Neural crest cell (in vitro differentiated cells): ENCODE data around the gene CAV2. TPM values are rescaled to one million over a fixed set of nuclear protein-coding genes. Genes with fewer than 3 reads are reported as not detected.

ENCODE experiments used
- DNase-seq: peaks from one replicate; pipeline ENCODE4 v3.0.0; 2021; ENCODE audit warnings: low read depth, mixed read lengths, low spot score
- H3K27ac Mint-ChIP-seq: one replicate; pipeline ENCODE4 v1.8.0; 2021; ENCODE audit warnings: mild to moderate bottlenecking, mixed read lengths; ENCODE audit not compliant: unreplicated experiment
- H3K27me3 Mint-ChIP-seq: 2 replicates; pipeline ENCODE4 v1.8.0; 2021; ENCODE audit warnings: low read depth, mild to moderate bottlenecking, mixed read lengths
- H3K36me3 Mint-ChIP-seq: 2 replicates; pipeline ENCODE4 v1.8.0; 2021; ENCODE audit warnings: low read depth, mild to moderate bottlenecking, mixed read lengths
- H3K4me1 Mint-ChIP-seq: 2 replicates; pipeline ENCODE4 v1.8.0; 2021; ENCODE audit warnings: mixed read lengths
- H3K4me3 Mint-ChIP-seq: one replicate; pipeline ENCODE4 v1.8.0; 2021; ENCODE audit warnings: mild to moderate bottlenecking, mixed read lengths
- H3K9me3 Mint-ChIP-seq: 2 replicates; pipeline ENCODE4 v1.8.0; 2021; ENCODE audit warnings: mixed read lengths
- total RNA-seq: library from RNA; stranded (reverse); gene quantifications from 2 replicates; pipeline ENCODE4 v1.2.1, GENCODE V29; 2021
- TF ChIP-seq, protein P1 (sequence below): fragments of 200-600 bp; sonication (generic); conservative IDR thresholded peaks from 2 replicates; pipeline ENCODE4 v1.5.0; 2021; ENCODE audit warnings: antibody characterized with exemption, mild to moderate bottlenecking

Gene CAV2
- total RNA-seq, 1 donor from 2014 or later, result 1.9 TPM

DNA sequence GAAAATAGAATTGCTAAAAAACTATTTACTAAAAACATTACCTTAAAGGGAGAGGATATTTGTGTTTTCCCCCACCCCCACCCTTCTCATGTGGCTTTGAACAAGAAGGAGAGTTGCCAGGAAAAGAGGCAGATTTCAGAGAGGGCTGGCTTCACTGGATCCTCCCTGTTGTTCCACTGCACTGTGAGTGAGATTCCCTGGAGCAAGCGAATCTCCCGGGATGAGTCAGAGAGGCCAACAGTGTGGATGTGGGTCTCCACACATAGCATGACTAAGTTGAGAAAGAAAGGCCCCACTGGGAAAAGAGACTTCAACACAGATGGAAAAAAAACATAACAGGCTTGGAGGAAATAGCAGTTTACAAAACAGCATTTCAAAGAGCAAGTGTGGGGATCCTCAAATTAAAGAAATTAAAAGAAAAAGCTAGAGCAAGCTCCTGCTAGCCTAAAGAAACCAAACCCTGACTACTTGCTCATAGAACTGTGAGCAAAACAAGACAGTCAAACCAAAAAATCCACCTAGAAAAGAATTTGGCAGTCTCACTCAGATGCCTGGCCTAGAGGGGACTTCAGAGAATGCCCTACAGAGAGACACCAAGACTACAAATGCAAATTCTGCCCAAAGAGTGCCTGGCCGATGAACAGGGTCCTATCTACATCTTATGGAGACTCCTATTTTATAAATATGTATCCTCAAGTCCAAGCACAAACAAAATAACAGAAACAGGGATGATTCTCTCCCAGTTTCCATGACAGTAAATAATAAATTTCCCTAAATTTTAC lies 28.7 kb downstream of the CAV2 start:
- Mint-ChIP-seq H3K9me3 (no peaks in the 10 kb centered on the region), H3K36me3 (no peaks in the 10 kb centered on the region), H3K4me3 (peak overlapping the region; percentile 90), H3K27ac (no peak overlapping the region), H3K27me3 (peaks cover 59% of the 10 kb centered on the region), H3K4me1 (peaks cover 38% of the 10 kb centered on the region)
- DNase-seq, result no peak
- TF ChIP-seq, protein P1, sequence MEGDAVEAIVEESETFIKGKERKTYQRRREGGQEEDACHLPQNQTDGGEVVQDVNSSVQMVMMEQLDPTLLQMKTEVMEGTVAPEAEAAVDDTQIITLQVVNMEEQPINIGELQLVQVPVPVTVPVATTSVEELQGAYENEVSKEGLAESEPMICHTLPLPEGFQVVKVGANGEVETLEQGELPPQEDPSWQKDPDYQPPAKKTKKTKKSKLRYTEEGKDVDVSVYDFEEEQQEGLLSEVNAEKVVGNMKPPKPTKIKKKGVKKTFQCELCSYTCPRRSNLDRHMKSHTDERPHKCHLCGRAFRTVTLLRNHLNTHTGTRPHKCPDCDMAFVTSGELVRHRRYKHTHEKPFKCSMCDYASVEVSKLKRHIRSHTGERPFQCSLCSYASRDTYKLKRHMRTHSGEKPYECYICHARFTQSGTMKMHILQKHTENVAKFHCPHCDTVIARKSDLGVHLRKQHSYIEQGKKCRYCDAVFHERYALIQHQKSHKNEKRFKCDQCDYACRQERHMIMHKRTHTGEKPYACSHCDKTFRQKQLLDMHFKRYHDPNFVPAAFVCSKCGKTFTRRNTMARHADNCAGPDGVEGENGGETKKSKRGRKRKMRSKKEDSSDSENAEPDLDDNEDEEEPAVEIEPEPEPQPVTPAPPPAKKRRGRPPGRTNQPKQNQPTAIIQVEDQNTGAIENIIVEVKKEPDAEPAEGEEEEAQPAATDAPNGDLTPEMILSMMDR, result no peak

DNA sequence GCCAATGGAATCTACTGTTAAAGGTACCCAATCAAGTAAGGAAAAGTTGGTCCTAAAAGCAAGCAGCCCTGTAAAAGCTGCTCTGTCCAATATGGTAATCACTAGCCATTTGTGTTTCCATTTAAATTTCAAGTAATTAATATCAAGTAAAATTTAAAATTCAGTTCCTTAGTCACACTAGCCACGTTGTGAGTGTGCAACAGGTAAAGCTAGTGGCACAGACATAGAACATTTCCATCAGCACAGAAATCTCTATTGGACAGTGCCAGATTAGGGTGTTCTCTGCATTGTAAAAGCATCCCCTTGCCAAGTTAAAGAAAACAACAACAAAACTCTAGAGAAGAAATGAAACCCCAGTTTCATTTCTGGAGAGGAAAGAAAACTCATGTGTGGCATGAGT lies 29.7 kb downstream of the CAV2 start:
- Mint-ChIP-seq H3K36me3 (no peaks in the 10 kb centered on the region), H3K4me1 (peaks cover 28% of the 10 kb centered on the region), H3K9me3 (no peaks in the 10 kb centered on the region), H3K27ac (no peak overlapping the region), H3K27me3 (peaks cover 48% of the 10 kb centered on the region), H3K4me3 (no peak overlapping the region)
- no peak for DNase-seq
- TF ChIP-seq, protein P1, result no peak

DNA sequence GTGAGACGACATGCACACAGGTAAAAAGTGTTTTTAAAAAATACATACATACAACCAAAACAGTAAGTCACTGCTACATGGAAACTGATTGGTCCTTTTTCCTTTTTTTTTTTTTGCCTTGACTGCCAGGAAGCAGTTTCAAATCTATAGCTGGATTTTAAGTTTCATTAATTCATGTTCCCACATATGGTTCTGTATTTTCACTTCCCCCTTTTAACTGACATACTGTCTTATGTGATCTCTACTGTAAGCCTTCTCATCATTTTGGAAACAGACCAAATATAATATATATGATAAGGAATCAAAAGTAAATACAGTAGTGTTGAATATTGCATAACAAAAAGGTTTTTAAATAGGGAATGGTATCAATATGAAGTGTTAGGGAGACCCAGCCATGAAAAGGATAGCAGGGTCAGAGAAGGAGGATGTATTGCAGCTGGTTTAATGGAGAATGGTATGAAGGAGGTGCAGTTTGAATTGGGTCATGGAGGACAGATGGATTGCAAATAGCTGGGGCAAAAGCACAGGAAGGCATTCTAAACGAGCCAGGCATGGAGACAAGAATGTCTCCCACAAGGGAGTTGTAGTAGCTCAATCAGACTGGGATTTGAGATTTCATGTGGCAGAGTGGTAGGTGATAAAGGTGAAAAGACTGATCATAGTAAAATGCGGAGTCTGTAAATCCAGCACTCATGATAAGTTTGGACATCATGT lies 30.7 kb downstream of the CAV2 start:
- Mint-ChIP-seq H3K36me3 (no peaks in the 10 kb centered on the region), H3K27me3 (peaks cover 38% of the 10 kb centered on the region), H3K9me3 (no peaks in the 10 kb centered on the region), H3K4me3 (no peak overlapping the region), H3K4me1 (peaks cover 19% of the 10 kb centered on the region), H3K27ac (no peak overlapping the region)
- TF ChIP-seq, protein P1, result no peak
- DNase-seq, result no peak

DNA sequence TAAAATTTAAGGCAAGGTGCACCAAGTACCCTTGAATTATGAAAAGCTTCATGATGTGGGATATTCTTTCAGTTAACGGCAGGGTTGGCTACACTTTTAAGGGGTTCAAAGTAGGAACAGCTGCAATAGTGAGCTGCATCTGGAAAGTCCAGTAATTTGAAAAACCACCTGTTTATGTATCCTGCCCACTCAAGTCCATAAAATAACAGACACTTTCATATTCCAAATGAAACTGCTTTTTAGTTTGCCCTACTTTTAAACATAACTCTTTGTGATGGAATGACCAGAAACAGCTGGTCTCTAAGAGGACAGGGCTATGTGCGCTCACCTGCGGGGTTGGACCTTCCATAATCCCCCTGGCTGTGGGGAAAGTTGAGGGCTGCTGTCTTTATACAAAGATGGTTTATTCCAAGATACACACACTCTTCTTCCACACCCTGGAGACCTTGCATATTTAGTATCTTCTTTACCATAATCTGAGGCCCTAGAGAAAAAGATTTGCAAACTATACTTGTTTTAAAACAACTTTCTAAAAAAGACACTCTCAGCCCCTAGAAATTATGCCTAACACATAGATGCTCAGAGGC lies 32.7 kb downstream of the CAV2 start:
- no peak for DNase-seq
- Mint-ChIP-seq H3K9me3 (no peaks in the 10 kb centered on the region), H3K4me1 (peaks cover 11% of the 10 kb centered on the region), H3K27ac (no peak overlapping the region), H3K27me3 (peaks cover 19% of the 10 kb centered on the region), H3K36me3 (no peaks in the 10 kb centered on the region), H3K4me3 (no peak overlapping the region)
- TF ChIP-seq, protein P1, result no peak

DNA sequence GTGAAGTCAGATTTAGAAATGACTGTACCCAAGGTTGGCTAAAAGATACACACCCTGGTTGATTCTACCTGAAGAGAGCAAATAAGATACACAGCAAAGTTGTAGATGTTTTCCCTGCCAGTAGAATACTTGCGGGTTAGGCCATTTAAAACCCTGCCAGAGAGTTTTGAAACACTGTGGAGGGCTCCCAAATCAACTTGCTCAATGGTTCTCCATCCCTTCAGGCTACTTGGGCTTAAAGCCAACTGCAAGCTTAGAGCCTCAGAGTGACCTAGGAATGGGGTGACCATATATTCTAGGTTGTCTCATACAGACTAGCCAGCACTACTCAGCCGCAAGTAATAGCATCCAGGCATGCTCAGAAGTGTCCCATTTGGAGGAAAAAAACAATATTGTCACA lies 35.3 kb downstream of the CAV2 start:
- Mint-ChIP-seq H3K4me1 (no peaks in the 10 kb centered on the region), H3K27me3 (no peaks in the 10 kb centered on the region), H3K36me3 (no peaks in the 10 kb centered on the region), H3K4me3 (no peak overlapping the region), H3K27ac (no peak overlapping the region), H3K9me3 (peaks cover 7% of the 10 kb centered on the region)
- no peak for DNase-seq
- TF ChIP-seq, protein P1, result no peak
